CD14-positive monocyte (primary cell): ENCODE measurements around the gene TRMU. TPM values are rescaled to one million over a fixed set of nuclear protein-coding genes. Genes with fewer than 3 reads are reported as not detected.

ENCODE experiments used
- DNase-seq, 3 donors: peaks; one replicate each; pipeline ENCODE4 v3.0.0-alpha.2; 2011 to 2022
- H2AFZ ChIP-seq: 2 replicates; pipeline ENCODE4 v1.6.0; 2012; ENCODE audit warnings: mild to moderate bottlenecking, low read depth, low read length, inconsistent platforms; ENCODE audit not compliant: insufficient read depth, poor library complexity, severe bottlenecking
- H3K27ac ChIP-seq, 2 donors: 1 replicate in 1 of 2; 2 replicates in 1 of 2; pipeline ENCODE4 v1.5.1; 2012 to 2013; ENCODE audit warnings: low read length in 2 of 2, control low read depth in 1 of 2, inconsistent platforms in 1 of 2, low read depth in 1 of 2, mild to moderate bottlenecking in 1 of 2
- H3K27me3 ChIP-seq, 2 donors: one replicate each; pipeline versions ENCODE4 v1.6.0 to v1.6.1; 2011 to 2013; ENCODE audit warnings: low read length in 2 of 2; ENCODE audit not compliant: control insufficient read depth in 2 of 2, insufficient read depth in 2 of 2
- H3K36me3 ChIP-seq, 2 donors: replicated peaks in 1 of 2; 1 replicate in 1 of 2; 2 replicates in 1 of 2; pipeline versions ENCODE4 v1.5.1 to v1.6.1; 2012 to 2013; ENCODE audit warnings: low read length in 2 of 2, control low read depth in 1 of 2, inconsistent platforms in 1 of 2, mild to moderate bottlenecking in 1 of 2; ENCODE audit not compliant: insufficient read depth in 2 of 2, control insufficient read depth in 1 of 2
- H3K4me1 ChIP-seq, 2 donors: 1 replicate in 1 of 2; 2 replicates in 1 of 2; pipeline versions ENCODE4 v1.5.1 to v1.6.1; 2012 to 2013; ENCODE audit warnings: low read length in 2 of 2, control low read depth in 1 of 2, inconsistent platforms in 1 of 2, mild to moderate bottlenecking in 1 of 2, moderate library complexity in 1 of 2; ENCODE audit not compliant: insufficient read depth in 2 of 2, control insufficient read depth in 1 of 2
- H3K4me2 ChIP-seq: replicated peaks from 2 replicates; pipeline ENCODE3; 2012; ENCODE audit warnings: low read length, moderate library complexity, mild to moderate bottlenecking; ENCODE audit not compliant: poor library complexity, severe bottlenecking; ENCODE audit errors: extremely low read depth
- H3K4me3 ChIP-seq, 3 experiments: fragments of 200-600 bp in 1 of 3; sonication (generic) in 1 of 3; replicated peaks in 1 of 3; 1 replicate in 2 of 3; 2 replicates in 1 of 3; pipeline ENCODE4 v1.5.1; 2011 to 2013; ENCODE audit warnings: low read length in 3 of 3, mild to moderate bottlenecking in 3 of 3, control low read depth in 2 of 3, low read depth in 2 of 3, inconsistent platforms in 1 of 3, moderate library complexity in 1 of 3
- H3K79me2 ChIP-seq: 2 replicates; pipeline ENCODE4 v1.6.0; 2012; ENCODE audit warnings: mild to moderate bottlenecking, control low read depth, inconsistent platforms, low read length, moderate library complexity; ENCODE audit not compliant: insufficient read depth
- H3K9ac ChIP-seq: 2 replicates; pipeline ENCODE4 v1.6.0; 2017; ENCODE audit warnings: low read length, mild to moderate bottlenecking; ENCODE audit not compliant: insufficient read depth, poor library complexity, severe bottlenecking
- H3K9me3 ChIP-seq, 2 donors: replicated peaks in 1 of 2; 1 replicate in 1 of 2; 2 replicates in 1 of 2; pipeline versions ENCODE4 v1.5.1 to v1.6.1; 2012 to 2013; ENCODE audit warnings: low read length in 2 of 2, control low read depth in 1 of 2; ENCODE audit not compliant: control insufficient read depth in 1 of 2, insufficient read depth in 1 of 2
- H4K20me1 ChIP-seq: 2 replicates; pipeline ENCODE4 v1.6.0; 2012; ENCODE audit warnings: mild to moderate bottlenecking, low read length, control low read depth, moderate library complexity; ENCODE audit not compliant: insufficient read depth
- H3K27ac Mint-ChIP-seq, 7 donors: one replicate each; pipeline ENCODE4 v1.8.0; 2020; ENCODE audit warnings: mild to moderate bottlenecking in 7 of 7, mixed read lengths in 7 of 7, moderate library complexity in 6 of 7, inconsistent platforms in 2 of 7
- H3K27me3 Mint-ChIP-seq, 3 donors: one replicate each; pipeline ENCODE4 v1.8.0; 2021 to 2022; ENCODE audit warnings: low read depth in 3 of 3, mild to moderate bottlenecking in 3 of 3, mixed read lengths in 3 of 3, moderate library complexity in 3 of 3, inconsistent platforms in 1 of 3
- H3K36me3 Mint-ChIP-seq, 2 donors: one replicate each; pipeline ENCODE4 v1.8.0; 2020; ENCODE audit warnings: mixed read lengths in 2 of 2, inconsistent platforms in 1 of 2, mild to moderate bottlenecking in 1 of 2
- H3K4me1 Mint-ChIP-seq: one replicate; pipeline ENCODE4 v1.8.0; 2020; ENCODE audit warnings: mild to moderate bottlenecking, mixed read lengths
- H3K4me3 Mint-ChIP-seq, 2 donors: one replicate each; pipeline ENCODE4 v1.8.0; 2020; ENCODE audit warnings: mild to moderate bottlenecking in 2 of 2, mixed read lengths in 2 of 2, moderate library complexity in 1 of 2
- H3K9me3 Mint-ChIP-seq, 7 donors: one replicate each; pipeline ENCODE4 v1.8.0; 2020 to 2022; ENCODE audit warnings: mixed read lengths in 7 of 7, mild to moderate bottlenecking in 6 of 7, moderate library complexity in 6 of 7, inconsistent platforms in 2 of 7
- CTCF ChIP-seq: fragments of 200-600 bp; IDR thresholded peaks from one replicate; pipeline ENCODE4 v1.8.0; 2022; ENCODE audit warnings: antibody characterized with exemption, mild to moderate bottlenecking
- WGBS: methylation state at CpG from one replicate; pipeline ENCODE4 v1.1.5; 2013; ENCODE audit warnings: missing lambda C conversion rate; ENCODE audit not compliant: insufficient coverage; 5-methylcytosine and 5-hydroxymethylcytosine counted together
- intact Hi-C, 2 donors: fragments of 100-400 bp; cut with micrococcal nuclease; formaldehyde crosslinking; loops; one replicate each; pipeline versions ENCODE4 v1.15.0 to v1.15.1; 2023
- polyA plus RNA-seq, 3 donors: library from polyadenylated mRNA; depleted of rRNA in 1 of 3; unstranded in 2 of 3; stranded (reverse) in 1 of 3; fragments of 300-500 nt in 2 of 3; fragments of >200 nt in 1 of 3; fragmentation: Illumina TruSeq in 2 of 3; gene quantifications; 1 replicate in 2 of 3; 2 replicates in 1 of 3; pipeline ENCODE4 v1.2.3, GENCODE V29; 2012 to 2021

TRMU gene
- polyA plus RNA-seq, 3 donors: 4.7 to 32.9 (median 5.6) TPM

DNA sequence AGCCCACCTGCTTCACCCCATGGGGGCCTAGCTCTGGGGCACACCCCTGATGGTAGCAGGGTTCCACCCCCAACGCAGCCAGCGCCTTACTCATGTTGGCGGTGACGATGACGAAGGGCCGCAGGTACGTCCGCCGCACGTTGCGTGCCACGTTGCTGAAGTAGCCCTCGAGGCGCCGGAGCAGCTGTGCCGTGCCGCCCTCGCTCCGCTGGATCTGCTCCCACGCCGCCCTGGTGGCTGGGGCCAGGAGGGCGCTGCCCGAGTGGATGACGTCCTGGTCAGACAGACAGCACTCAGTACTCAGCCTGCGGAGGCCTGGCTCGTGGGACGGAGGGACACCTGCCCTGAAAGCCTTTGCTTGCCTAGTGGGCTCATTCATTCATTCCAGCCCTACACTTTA lies 50.8 kb downstream of the TRMU start:
- no peaks in the 10 kb centered on the region for H3K9me3 ChIP-seq
- H4K20me1 ChIP-seq: no peaks in the 10 kb centered on the region
- no peak for DNase-seq
- no peak overlapping the region for H3K27ac Mint-ChIP-seq
- no peak overlapping the region for H3K9ac ChIP-seq
- no peaks in the 10 kb centered on the region for H3K79me2 ChIP-seq
- no peaks in the 10 kb centered on the region for H3K36me3 Mint-ChIP-seq
- H3K27me3 Mint-ChIP-seq: peaks cover 0 to 7% (median 3%) of the 10 kb centered on the region in 3 donors
- no peak overlapping the region for H3K27ac ChIP-seq
- H3K4me3 Mint-ChIP-seq: no peak overlapping the region
- 95% methylated on average over 22 of the region's 27 CpGs for WGBS
- H3K36me3 ChIP-seq: no peaks in the 10 kb centered on the region
- no peak overlapping the region for H3K4me2 ChIP-seq
- intact Hi-C loops: no loop called here
- H3K27me3 ChIP-seq: no peaks in the 10 kb centered on the region
- H3K4me1 ChIP-seq: no peaks in the 10 kb centered on the region
- peaks cover 0 to 3% (median 0%) of the 10 kb centered on the region in 7 donors for H3K9me3 Mint-ChIP-seq
- H2AFZ ChIP-seq: no peak overlapping the region
- TF ChIP-seq CTCF: no peak
- no peaks in the 10 kb centered on the region for H3K4me1 Mint-ChIP-seq
- no peak overlapping the region for H3K4me3 ChIP-seq

DNA sequence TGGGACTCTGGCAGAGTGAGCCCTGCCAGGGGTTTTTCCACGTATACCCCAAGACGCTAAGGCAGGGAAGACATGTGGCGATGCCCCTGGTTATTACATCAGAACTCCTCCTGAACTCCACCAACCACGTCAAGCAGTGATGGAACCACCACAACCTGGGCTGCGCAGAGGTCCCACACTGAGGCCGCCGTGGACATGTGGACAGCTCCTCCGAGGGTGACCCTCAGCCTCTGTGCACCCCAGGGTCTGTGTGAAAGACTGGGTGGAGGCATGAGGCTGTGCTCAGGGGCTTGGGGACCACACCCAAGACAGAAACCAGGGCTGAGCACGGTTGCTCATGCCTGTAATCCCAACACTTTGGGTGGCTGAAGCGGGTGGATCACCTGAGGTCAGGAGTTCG lies 52.2 kb downstream of the TRMU start:
- Mint-ChIP-seq H3K27me3 (peaks cover 0 to 7% (median 3%) of the 10 kb centered on the region in 3 donors), H3K4me3 (no peak overlapping the region), H3K27ac (no peak overlapping the region), H3K9me3 (no peaks in the 10 kb centered on the region), H3K36me3 (no peaks in the 10 kb centered on the region), H3K4me1 (no peaks in the 10 kb centered on the region)
- no peak overlapping the region for H3K4me2 ChIP-seq
- H3K9ac ChIP-seq: no peak overlapping the region
- WGBS: 96% methylated on average over 9 of the region's 11 CpGs
- H3K27me3 ChIP-seq: no peaks in the 10 kb centered on the region
- H3K4me3 ChIP-seq: no peak overlapping the region
- no peaks in the 10 kb centered on the region for H3K79me2 ChIP-seq
- DNase-seq: no peak
- H3K9me3 ChIP-seq: no peaks in the 10 kb centered on the region
- no peak overlapping the region for H2AFZ ChIP-seq
- no peaks in the 10 kb centered on the region for H3K36me3 ChIP-seq
- intact Hi-C loops: no loop called here
- no peak overlapping the region for H3K27ac ChIP-seq
- H4K20me1 ChIP-seq: no peaks in the 10 kb centered on the region
- no peaks in the 10 kb centered on the region for H3K4me1 ChIP-seq
- no peak for TF ChIP-seq CTCF
